Measurements from ENCODE around the gene SCAMP4.

SCAMP4 gene

DNA sequence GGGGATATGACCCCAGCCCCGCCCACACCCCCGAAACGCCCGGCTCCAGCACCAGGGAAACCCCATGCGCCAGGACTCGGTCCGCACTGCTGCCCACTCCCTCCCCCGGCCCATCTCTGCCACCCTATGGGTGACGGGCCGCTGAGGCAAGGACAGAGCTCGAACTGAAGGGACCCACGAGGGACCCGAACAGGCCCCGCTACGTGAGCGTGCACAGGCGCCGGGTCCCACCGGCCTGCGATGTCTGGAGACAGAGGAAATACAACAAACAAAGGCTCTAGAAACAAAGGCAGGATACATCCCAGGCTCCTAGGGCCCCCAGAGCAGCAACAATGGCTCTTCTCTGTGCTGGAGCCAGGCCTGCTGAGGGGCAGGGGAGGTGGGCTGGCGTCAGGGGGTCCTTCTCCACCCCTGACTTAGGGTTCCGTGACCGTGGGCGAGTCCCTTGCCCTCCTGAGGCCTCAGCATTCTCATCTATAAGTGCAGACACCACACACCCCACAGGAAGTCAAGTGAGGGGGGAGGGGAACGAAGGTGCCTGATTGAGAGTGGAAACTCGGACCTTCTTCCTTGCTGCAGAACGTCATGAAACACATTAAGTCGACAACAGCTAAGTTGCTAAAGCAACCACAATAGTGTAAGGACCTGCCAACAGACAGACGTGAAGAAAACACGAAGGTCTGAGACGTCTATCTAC lies 23.0 kb upstream of the SCAMP4 start:
- H3K4me3 ChIP-seq (ENCODE audit: low read depth in 1 of 2, low read length in 1 of 2) = no peak overlapping the region
- TF ChIP-seq CTCF (IDR thresholded peaks at IDR 0.05) = no peak
- peaks cover 20% of the 10 kb centered on the region for H3K36me3 ChIP-seq
- peak overlapping the region; percentile 87 for H3K27ac ChIP-seq
- H3K9me3 ChIP-seq = no peaks in the 10 kb centered on the region
- no peaks in the 10 kb centered on the region for H3K27me3 ChIP-seq
- H3K4me1 ChIP-seq (ENCODE audit: control insufficient read depth in 1 of 2, insufficient read depth in 1 of 2, low read depth in 1 of 2, low read length in 1 of 2) = peaks cover 29 to 34% of the 10 kb centered on the region in 2 experiments

DNA sequence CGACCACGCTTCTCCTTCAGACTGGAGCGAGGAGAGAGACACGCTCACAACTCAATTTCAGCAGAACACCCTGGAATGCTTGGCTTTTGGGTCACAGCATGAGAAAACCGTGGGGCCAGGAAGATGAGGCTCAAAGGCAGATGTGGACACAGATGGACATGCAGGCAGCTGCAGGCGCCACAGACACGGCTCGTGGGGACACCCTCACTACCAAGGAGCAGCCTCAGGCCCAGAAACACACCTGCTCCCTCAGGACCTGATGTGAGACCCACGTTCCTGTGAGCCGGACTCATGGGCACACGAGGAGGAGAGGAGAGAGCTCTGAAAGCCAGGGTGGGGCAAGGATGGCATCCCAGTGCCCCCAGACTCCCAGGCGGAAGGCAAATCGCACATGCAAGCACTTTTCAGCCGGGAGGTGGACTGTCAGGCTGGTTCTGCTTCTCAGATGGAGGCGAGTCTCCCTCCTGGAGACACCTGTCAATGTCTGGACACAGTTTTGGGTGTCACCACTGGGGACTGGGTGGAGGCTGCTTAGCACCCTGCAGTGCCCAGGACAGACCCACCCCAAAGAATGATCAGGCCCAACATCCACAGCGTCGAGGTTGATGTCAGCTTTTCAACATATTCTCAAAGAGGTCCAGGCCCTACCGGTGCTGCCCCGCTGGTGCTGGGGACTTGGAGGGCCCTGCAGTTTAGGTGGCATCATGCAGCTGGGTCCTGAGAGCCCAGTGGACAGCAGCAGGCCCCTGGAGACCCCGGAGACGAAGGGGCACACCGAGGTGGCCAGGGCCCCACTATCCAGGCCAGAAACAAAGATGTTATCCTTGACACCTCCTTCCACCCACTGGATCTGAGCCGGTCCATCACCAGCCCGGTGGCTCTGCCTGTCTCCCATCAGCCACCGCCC lies 22.2 kb upstream of the SCAMP4 start:
- Histone ChIP-seq H3K4me3 (ENCODE audit: low read depth in 1 of 2, low read length in 1 of 2) (peak overlapping the region in 1 of 2 experiments; percentile 89), H3K27me3 (no peaks in the 10 kb centered on the region), H3K36me3 (peaks cover 20% of the 10 kb centered on the region), H3K27ac (peak overlapping the region; percentile 87), H3K9me3 (no peaks in the 10 kb centered on the region), H3K4me1 (ENCODE audit: control insufficient read depth in 1 of 2, insufficient read depth in 1 of 2, low read depth in 1 of 2, low read length in 1 of 2) (peaks cover 29 to 34% of the 10 kb centered on the region in 2 experiments)
- no peak for TF ChIP-seq CTCF (IDR thresholded peaks at IDR 0.05)

DNA sequence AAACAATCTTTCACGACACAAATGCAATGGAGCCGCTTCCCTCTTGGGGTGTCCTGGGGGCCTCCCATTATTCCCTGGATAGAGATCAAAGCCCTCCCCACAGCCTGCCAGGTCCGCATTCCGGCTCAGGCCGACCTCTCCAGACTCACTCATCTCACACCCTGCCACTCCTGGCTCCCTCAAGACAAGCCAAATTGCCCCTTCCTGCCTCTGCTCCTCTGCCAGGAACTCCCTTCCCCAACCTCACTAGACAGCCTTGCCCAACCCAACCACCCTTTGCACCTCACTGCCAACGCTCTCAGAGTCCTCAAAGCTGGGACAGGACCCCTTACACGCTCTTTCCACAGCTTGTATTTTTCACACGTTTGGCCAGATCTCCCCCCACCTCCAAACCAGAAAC lies 21.4 kb upstream of the SCAMP4 start:
- H3K9me3 ChIP-seq = no peaks in the 10 kb centered on the region
- peaks cover 29 to 34% of the 10 kb centered on the region in 2 experiments for H3K4me1 ChIP-seq (ENCODE audit: control insufficient read depth in 1 of 2, insufficient read depth in 1 of 2, low read depth in 1 of 2, low read length in 1 of 2)
- TF ChIP-seq CTCF (IDR thresholded peaks at IDR 0.05) = no peak
- no peaks in the 10 kb centered on the region for H3K27me3 ChIP-seq
- peak overlapping the region; percentile 70 to 89 for H3K4me3 ChIP-seq (ENCODE audit: low read depth in 1 of 2, low read length in 1 of 2)
- peak overlapping the region; percentile 87 for H3K27ac ChIP-seq
- peaks cover 16% of the 10 kb centered on the region for H3K36me3 ChIP-seq

GRCh38 chr19:1884291-1884718 lies 20.9 kb upstream of the SCAMP4 start:
- peak overlapping the region; percentile 70 to 89 for H3K4me3 ChIP-seq (ENCODE audit: low read depth in 1 of 2, low read length in 1 of 2)
- peaks cover 29 to 34% of the 10 kb centered on the region in 2 experiments for H3K4me1 ChIP-seq (ENCODE audit: control insufficient read depth in 1 of 2, insufficient read depth in 1 of 2, low read depth in 1 of 2, low read length in 1 of 2)
- no peaks in the 10 kb centered on the region for H3K27me3 ChIP-seq
- TF ChIP-seq CTCF (IDR thresholded peaks at IDR 0.05) = no peak
- H3K27ac ChIP-seq = peak overlapping the region; percentile 87
- H3K9me3 ChIP-seq = no peaks in the 10 kb centered on the region
- peaks cover 13% of the 10 kb centered on the region for H3K36me3 ChIP-seq

GRCh38 chr19:1884719-1885334 lies 20.4 kb upstream of the SCAMP4 start:
- Histone ChIP-seq H3K9me3 (no peaks in the 10 kb centered on the region), H3K36me3 (peaks cover 12% of the 10 kb centered on the region), H3K4me3 (ENCODE audit: low read depth in 1 of 2, low read length in 1 of 2) (peak overlapping the region; percentile 70 to 89), H3K27ac (peak overlapping the region; percentile 87), H3K27me3 (no peaks in the 10 kb centered on the region), H3K4me1 (ENCODE audit: control insufficient read depth in 1 of 2, insufficient read depth in 1 of 2, low read depth in 1 of 2, low read length in 1 of 2) (peaks cover 29 to 34% of the 10 kb centered on the region in 2 experiments)
- no peak for TF ChIP-seq CTCF (IDR thresholded peaks at IDR 0.05)

Data from neutrophil (primary cell).